AG04449 (cell line): ENCODE results near the gene MOV10.

Source experiments
- CTCF ChIA-PET: fragments of 350-600 bp; formaldehyde crosslinking; extraction: SDS; loops from one replicate; lab custom pipeline; 2021; ENCODE audit warnings: antibody characterized with exemption; lab: Yijun Ruan, JAX
- POLR2A ChIA-PET: fragments of 400-600, 350-600 bp; formaldehyde crosslinking; extraction: SDS; loops from one replicate; lab custom pipeline; 2020; ENCODE audit warnings: antibody characterized with exemption, inconsistent platforms; lab: Yijun Ruan, JAX
- DNase-seq: peaks from one replicate; pipeline ENCODE4 v3.0.0-alpha.2; 2010; ENCODE audit warnings: low read depth, low spot score
- H3K4me3 ChIP-seq: 2 replicates; pipeline ENCODE4 v1.5.1; 2011; ENCODE audit warnings: low read depth, mild to moderate bottlenecking, control low read depth, low read length
- TF ChIP-seq, protein P1 (sequence below): IDR thresholded peaks from one replicate; pipeline ENCODE4 v1.5.1; 2011; ENCODE audit warnings: mild to moderate bottlenecking, moderate library complexity, low read length, control low read depth, inconsistent platforms; ENCODE audit not compliant: insufficient read depth; ENCODE audit errors: missing control alignments

MOV10 gene

DNA sequence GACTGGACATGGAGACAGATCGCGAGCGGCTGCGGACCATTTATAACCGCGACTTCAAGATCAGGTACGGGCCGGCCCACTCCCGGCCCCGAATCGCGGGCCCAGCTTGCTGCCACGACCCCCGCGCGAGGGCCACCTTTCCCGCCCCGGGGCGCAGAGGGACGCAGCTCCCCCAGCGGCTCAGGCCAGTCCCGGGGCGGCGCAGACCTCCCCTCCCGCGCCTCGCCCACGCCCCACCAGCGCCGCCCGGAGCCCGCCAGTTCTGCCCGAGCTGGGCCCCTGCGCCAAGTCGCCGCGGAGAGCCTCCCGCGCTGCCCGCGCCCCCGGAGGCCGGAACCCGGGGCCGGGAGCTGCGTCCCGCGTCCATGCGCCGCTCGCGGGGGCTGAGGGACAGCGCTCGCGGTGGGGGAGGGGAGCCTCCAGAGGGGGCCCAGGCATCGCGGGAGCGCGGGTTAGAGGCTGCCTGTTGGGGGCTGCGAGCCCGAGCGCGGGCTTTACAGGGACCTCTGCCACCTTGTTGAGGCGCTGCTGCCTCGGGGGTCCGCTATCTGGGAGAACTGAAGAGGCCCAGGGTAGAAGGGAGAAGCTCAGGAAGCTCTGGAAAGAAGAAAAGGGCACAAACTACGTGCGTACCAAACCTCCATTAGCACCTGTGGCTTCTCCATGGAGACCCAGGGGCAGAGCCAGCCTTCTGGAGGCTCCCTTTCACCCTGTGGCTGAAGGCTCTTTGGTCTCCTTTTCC lies 698 bp downstream of the MOV10 start:
- ChIA-PET CTCF (interaction anchor here (0.8 to 3.5 kb wide), 17 partner anchors 9 to 286 kb away, joined by 3 to 26 read pairs (median 5); partner anchors contain the start of genes CAPZA1, PPM1J and ST7L), POLR2A (interaction anchor here (0.8 to 2.7 kb wide), 9 partner anchors 11 to 281 kb away, joined by 3 to 21 read pairs (median 3); no protein-coding TSS in a partner anchor)
- DNase-seq, result no peak
- peak overlapping the region; percentile 87 for H3K4me3 ChIP-seq
- TF ChIP-seq, protein P1, sequence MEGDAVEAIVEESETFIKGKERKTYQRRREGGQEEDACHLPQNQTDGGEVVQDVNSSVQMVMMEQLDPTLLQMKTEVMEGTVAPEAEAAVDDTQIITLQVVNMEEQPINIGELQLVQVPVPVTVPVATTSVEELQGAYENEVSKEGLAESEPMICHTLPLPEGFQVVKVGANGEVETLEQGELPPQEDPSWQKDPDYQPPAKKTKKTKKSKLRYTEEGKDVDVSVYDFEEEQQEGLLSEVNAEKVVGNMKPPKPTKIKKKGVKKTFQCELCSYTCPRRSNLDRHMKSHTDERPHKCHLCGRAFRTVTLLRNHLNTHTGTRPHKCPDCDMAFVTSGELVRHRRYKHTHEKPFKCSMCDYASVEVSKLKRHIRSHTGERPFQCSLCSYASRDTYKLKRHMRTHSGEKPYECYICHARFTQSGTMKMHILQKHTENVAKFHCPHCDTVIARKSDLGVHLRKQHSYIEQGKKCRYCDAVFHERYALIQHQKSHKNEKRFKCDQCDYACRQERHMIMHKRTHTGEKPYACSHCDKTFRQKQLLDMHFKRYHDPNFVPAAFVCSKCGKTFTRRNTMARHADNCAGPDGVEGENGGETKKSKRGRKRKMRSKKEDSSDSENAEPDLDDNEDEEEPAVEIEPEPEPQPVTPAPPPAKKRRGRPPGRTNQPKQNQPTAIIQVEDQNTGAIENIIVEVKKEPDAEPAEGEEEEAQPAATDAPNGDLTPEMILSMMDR, result peak; percentile 22

DNA sequence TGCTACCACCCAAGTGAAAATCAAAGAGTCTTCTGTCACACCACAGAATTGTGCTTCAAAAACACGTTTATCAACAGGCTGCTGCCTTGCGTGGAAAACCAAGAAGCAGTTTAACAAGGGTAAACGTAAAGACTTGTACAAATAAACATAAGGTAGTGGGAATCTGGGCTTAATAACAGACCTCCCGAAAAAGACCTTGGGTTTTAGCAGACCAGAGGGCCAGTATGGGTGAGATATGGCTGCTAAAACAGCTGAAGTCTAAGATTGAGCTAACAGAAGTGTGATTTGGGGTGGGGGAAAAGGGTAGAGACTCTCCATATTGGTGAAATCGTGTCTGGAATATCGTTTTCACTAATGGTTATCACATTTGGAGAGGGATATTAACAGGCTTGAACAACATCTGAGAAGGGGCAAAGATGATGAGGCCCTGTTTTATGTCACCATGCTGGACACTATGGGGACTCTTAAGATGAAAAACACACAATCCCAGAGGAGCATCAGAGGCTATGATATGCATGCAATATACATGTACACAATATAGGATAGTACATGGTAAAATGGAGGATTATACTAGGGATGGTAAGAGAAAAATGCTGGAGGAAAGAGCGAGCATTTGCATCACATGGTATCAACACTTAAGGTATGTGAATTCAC lies 1.4 kb downstream of the MOV10 start:
- POLR2A ChIA-PET, result interaction anchor here (1.5 to 2.7 kb wide), 3 partner anchors 24 to 281 kb away, joined by 3 to 21 read pairs (median 15); no protein-coding TSS in a partner anchor
- DNase-seq, result no peak
- TF ChIP-seq, protein P1, result no peak
- CTCF ChIA-PET, result interaction anchor here (0.7 to 3.5 kb wide), 8 partner anchors 9 to 284 kb away, joined by 3 to 26 read pairs (median 8); partner anchors contain the start of gene PPM1J
- peak overlapping the region; percentile 87 for H3K4me3 ChIP-seq

DNA sequence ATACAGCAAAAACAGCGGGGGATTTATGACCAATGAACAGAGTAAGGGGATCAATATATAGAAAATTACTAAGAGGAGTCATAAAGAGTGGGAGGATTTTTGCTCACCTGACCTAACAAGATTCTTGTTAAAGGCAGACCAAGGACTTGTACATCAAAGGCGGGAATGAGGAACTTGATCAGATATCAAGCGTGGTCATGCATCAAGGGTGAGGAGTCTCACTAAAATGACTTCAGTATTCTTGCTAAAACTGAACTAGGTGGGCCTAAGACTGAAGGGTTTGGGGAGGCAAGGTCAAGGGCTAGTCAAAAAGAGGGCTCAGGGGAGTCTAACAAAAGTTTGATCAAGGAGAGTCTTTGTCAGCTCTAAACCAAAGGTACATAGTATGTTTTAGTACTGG lies 2.1 kb downstream of the MOV10 start:
- ChIA-PET CTCF (interaction anchor here (0.7 to 2.5 kb wide), 4 partner anchors 9 to 39 kb away, joined by 3 to 10 read pairs (median 4); partner anchors contain the start of gene PPM1J), POLR2A (interaction anchor here (2.7 kb wide), 1 partner anchor 23 kb away, joined by 15 read pairs; no protein-coding TSS in a partner anchor)
- DNase-seq, result no peak
- TF ChIP-seq, protein P1, result no peak
- H3K4me3 ChIP-seq, result no peak overlapping the region

DNA sequence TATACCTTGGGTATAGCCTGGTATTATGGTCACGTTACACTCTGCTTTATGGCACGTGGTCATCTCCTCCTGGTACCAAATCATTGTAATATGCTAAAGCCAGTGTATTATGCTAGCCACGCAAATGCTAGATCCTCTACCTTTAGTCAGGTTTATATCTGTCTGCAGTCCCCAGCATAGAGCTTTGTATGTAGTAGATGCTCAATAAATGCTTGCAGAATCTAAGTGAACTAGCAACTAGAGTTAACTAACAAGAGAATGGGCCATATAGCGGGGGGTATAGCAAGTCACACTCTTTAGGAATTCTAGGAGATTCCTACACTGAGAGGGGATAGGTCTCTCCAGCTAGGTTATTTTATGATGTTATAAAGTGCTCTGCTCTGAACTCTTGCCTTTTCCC lies 3.0 kb downstream of the MOV10 start:
- TF ChIP-seq, protein P1, result no peak
- POLR2A ChIA-PET, result interaction anchor here (0.6 kb wide), 1 partner anchor 23 kb away, joined by 3 read pairs; no protein-coding TSS in a partner anchor
- no peak overlapping the region for H3K4me3 ChIP-seq
- CTCF ChIA-PET, result no interaction called here
- DNase-seq, result no peak

DNA sequence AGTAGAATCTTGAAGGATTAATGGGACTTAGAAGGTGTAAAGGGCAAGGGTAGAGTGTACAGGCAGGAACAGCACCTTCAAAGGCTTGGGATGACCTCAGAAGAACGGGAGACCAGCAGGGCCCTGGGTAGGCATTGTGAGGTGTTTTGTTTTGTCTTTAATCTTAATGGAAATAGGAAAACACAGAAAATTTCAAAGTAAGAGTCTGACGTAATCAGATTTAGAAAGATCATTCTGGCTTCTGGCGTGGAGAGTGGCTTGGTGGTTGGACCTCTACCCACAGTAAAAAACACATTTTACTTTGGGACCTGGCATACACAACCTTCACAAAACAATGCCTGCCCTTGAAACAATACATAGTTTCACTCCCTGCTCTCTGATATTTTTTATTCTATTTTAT lies 4.1 kb downstream of the MOV10 start:
- TF ChIP-seq, protein P1, result no peak
- no peak for DNase-seq
- ChIA-PET CTCF (no interaction called here), POLR2A (no interaction called here)
- no peak overlapping the region for H3K4me3 ChIP-seq
